ENCODE data around the gene MAGI1. TPM values are rescaled to one million over a fixed set of nuclear protein-coding genes. Genes with fewer than 3 reads are reported as not detected.

Gene MAGI1
- total RNA-seq, 3 donors from 2014 or later: 22.1 to 94.4 (median 70.5) TPM

GRCh38 chr3:66023738-66024385 lies 14.9 kb downstream of the MAGI1 start:
- Histone ChIP-seq H3K36me3 (no peaks in the 10 kb centered on the region), H3K4me3 (no peak overlapping the region), H3K27me3 (no peaks in the 10 kb centered on the region), H3K9me3 (no peaks in the 10 kb centered on the region), H3K4me1 (peaks cover 0 to 6% of the 10 kb centered on the region in 2 donors), H3K27ac (no peak overlapping the region)
- intact Hi-C loops (cut with DNase I; ENCODE audit: low total_unique reads): no loop called here
- no peak for DNase-seq (ENCODE audit: low spot score in 2 of 2)
- TF ChIP-seq POLR2A (IDR thresholded peaks at IDR 0.05): no peak
- TF ChIP-seq POLR2AphosphoS5 (IDR thresholded peaks at IDR 0.05): no peak
- no peak for TF ChIP-seq CTCF (IDR thresholded peaks at IDR 0.05)

- Histone ChIP-seq H3K4me3 (no peak overlapping the region), H3K9me3 (no peaks in the 10 kb centered on the region), H3K27ac (no peak overlapping the region), H3K4me1 (peaks cover 0 to 6% of the 10 kb centered on the region in 2 donors), H3K27me3 (no peaks in the 10 kb centered on the region), H3K36me3 (no peaks in the 10 kb centered on the region)
- no peak for TF ChIP-seq POLR2AphosphoS5 (IDR thresholded peaks at IDR 0.05)
- TF ChIP-seq POLR2A (IDR thresholded peaks at IDR 0.05): no peak
- intact Hi-C loops (cut with DNase I; ENCODE audit: low total_unique reads): no loop called here
- DNase-seq (ENCODE audit: low spot score in 2 of 2): no peak
Observed at GRCh38 chr3:66023229-66023628, 15.5 kb downstream of the MAGI1 start.

GRCh38 chr3:66021731-66022131 lies 17.0 kb downstream of the MAGI1 start:
- Histone ChIP-seq H3K9me3 (no peaks in the 10 kb centered on the region), H3K4me1 (peaks cover 0 to 6% of the 10 kb centered on the region in 2 donors), H3K36me3 (no peaks in the 10 kb centered on the region), H3K27me3 (no peaks in the 10 kb centered on the region), H3K27ac (no peak overlapping the region), H3K4me3 (no peak overlapping the region)
- intact Hi-C loops (cut with DNase I; ENCODE audit: low total_unique reads): no loop called here
- TF ChIP-seq CTCF (IDR thresholded peaks at IDR 0.05) (no peak), POLR2AphosphoS5 (IDR thresholded peaks at IDR 0.05) (no peak), POLR2A (IDR thresholded peaks at IDR 0.05) (no peak)
- no peak for DNase-seq (ENCODE audit: low spot score in 2 of 2)

- Histone ChIP-seq H3K9me3 (no peaks in the 10 kb centered on the region), H3K4me1 (peaks cover 0 to 9% of the 10 kb centered on the region in 2 donors), H3K27ac (no peak overlapping the region), H3K27me3 (no peaks in the 10 kb centered on the region), H3K4me3 (no peak overlapping the region), H3K36me3 (no peaks in the 10 kb centered on the region)
- DNase-seq (ENCODE audit: low spot score in 2 of 2): no peak
- TF ChIP-seq POLR2A (IDR thresholded peaks at IDR 0.05) (no peak), POLR2AphosphoS5 (IDR thresholded peaks at IDR 0.05) (no peak), CTCF (IDR thresholded peaks at IDR 0.05) (no peak)
- intact Hi-C loops (cut with DNase I; ENCODE audit: low total_unique reads): no loop called here
Observed at GRCh38 chr3:66019896-66020295, 18.8 kb downstream of the MAGI1 start.

GRCh38 chr3:66018057-66019033 lies 20.4 kb downstream of the MAGI1 start:
- Histone ChIP-seq H3K36me3 (no peaks in the 10 kb centered on the region), H3K4me3 (no peak overlapping the region), H3K4me1 (peaks cover 0 to 13% of the 10 kb centered on the region in 2 donors), H3K9me3 (no peaks in the 10 kb centered on the region), H3K27me3 (no peaks in the 10 kb centered on the region), H3K27ac (peak overlapping the region in 1 of 2 donors; percentile 2)
- TF ChIP-seq CTCF (IDR thresholded peaks at IDR 0.05) (no peak), POLR2A (IDR thresholded peaks at IDR 0.05) (no peak), POLR2AphosphoS5 (IDR thresholded peaks at IDR 0.05) (no peak)
- DNase-seq (ENCODE audit: low spot score in 2 of 2): no peak
- intact Hi-C loops (cut with DNase I; ENCODE audit: low total_unique reads): no loop called here

Data from breast epithelium (tissue), 4 donors.